NOMO-1 treated with dmso at 0.1 percent for 144 hours (cell line): ENCODE measurements around the gene CDC40.
"Not testable (repeated sequence)": the region's sequence is repeated elsewhere in the genome, so short reads cannot be mapped to it uniquely, and the experiment has no call there.

Experiments
- DNase-seq: peaks from one replicate; lab custom pipeline; 2025; ENCODE audit not compliant: unreplicated experiment; lab: John Stamatoyannopoulos, UW

CDC40 gene

DNA sequence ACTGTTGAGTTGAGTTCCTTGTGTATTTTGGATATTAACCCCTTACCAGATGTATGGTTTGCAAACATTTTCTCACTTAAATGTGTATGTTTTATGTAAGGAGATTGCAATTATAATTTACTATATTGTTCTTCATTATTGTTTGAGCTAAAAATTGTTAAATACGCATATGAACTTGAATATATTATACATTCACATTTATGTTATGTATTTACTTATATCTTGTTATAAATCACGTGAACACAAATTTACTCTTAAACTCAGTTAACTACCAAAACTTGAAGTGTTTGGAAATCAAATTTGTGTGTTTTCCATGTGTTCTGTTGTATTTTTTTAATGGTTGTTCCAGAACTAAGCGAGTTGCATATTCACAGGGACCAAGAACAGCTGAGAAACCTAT, 18.3 kb downstream of the CDC40 start:
- DNase-seq = no peak

DNA sequence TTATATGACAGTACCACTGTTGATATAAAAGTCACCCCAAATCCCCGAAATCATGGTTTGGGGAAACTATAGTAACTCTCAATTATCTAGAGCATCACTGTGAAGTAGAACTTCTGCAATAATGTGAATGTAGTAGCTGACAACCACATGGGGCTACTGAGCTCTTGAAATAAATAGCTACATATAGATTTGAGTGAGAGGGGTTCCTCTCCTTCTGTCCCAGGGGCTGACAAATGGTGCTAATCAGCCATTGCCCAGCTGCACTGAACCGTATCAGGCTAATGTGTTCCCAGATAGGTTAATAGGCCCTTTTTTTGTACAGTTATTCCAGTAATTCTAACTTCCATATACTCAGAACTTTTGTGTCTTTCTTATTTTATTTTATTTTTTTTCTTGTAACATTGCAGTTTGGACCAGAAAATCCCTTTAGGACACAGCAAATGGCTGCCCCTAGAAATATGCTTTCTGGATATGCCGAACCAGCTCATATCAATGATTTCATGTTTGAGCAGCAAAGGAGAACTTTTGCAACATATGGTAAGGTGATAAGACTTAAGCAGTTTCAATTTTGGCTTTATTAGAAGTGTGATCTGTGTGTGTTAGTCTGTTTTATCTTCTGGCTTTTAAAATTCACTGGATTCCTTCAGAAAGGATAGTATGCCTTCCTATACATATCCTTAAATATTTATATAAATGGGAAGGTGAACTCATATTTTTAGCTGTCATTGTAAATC, 21.1 kb downstream of the CDC40 start:
- no peak for DNase-seq

DNA sequence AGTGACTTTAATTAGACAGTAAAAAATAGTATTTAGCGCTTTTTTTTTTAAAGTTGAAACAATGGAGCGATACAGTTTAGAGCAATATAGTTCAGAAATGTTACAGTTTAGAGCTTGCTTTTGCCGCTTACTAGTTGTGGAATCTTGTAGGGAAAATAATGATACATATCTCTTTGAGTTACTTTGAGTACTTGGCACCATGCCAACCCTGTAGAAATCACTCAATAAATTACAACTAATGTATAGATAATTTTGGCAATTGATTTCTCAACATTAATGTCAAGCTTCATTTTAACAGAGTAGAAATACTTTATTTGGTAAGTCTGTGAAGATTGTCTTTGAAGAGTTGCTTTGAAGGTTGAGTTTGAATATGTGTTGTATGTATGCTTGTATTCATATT, 27.4 kb downstream of the CDC40 start:
- DNase-seq = no peak

DNA sequence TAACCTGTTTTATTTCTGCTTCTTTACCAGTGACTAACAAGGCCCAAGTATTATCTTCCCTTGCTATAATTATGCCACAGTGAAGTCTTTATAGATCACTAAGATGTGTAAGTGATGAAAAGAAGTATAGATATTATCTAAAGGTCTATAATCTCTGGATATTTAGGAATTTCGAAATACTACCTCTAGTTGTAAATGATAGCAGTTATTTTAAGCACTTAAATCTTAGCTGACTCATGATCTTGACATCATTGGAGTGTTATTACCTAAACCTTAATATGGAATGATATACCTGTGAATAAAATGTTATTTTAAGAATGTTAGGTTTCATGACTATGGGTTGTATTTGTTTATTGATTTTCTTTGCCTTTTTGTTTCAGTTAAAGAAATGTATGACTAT, 31.5 kb downstream of the CDC40 start:
- no peak for DNase-seq

DNA sequence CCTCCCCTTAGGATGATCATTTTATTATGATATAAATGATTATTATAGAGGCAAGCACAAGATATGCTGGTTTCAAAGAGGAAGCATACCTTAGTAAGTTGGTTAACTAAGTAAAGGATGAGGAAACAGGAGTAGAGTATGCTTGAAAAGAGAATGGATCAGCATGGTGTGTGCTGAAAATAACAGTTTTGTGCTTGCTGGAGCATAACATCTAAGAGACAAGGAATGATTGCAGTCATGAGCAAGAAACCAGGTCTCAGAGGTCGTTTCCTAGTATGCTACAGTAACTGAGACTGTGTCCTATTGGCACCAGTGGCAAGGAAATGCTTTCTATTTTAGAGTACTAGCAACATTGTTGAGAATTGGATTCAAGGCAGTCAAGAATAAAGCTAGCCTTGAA, 34.1 kb downstream of the CDC40 start:
- no peak for DNase-seq

DNA sequence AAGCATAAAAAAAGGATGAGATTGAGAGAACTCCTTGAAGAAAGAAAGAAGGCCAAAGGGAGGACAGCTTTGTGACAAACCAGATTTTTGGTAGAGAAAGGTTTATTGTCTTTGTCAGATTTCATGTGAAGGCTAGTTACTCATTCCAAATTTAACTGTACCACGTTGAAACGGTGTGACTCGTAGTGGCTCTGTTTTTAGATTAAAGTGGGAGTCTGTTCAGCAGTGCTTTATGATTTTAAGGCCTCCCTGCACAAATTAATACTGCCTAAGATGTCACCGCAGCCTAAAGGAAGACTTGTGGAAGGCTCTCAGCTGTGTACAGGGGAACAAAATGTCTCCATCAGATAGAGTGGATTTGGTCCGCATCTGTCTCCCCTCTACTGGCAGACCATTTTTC, 35.9 kb downstream of the CDC40 start:
- DNase-seq = no peak

DNA sequence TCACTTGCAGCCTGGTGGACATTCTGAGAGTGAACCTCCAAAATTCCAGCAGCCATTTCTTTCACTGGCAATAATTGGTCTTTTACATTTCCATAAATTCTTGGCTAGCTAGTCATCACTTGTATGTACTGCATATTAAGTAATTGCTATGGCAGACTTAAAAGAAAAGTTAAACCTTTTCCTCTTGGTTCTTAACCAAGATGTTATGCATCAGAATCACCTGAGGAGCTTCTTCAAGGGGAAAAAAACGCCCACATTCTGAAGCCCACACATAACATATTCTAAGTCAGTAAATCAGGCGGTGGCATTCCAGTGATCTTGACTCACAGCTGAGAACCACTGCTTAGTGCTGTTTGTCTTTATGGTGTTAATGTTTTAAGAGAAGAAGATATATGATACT, 37.0 kb downstream of the CDC40 start:
- no peak for DNase-seq

DNA sequence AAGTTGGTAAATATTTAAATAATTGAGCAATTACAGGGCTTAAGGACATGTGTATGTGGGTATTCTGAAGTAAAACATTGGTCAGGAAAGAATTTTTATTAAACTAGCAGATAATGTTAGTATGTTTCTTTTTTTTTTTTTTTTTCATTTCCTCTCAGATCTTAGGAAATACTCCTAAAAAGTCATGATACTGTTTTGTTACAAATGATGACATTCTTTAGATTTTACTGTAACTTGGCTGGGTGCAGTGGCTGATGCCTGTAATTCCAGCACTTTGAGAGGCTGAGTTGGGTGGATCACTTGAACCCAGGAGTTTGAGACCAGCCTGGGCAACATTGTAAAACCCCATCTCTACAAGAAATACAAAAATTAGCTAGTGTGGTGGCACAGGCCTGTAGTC, 41.5 kb downstream of the CDC40 start:
- no peak for DNase-seq

DNA sequence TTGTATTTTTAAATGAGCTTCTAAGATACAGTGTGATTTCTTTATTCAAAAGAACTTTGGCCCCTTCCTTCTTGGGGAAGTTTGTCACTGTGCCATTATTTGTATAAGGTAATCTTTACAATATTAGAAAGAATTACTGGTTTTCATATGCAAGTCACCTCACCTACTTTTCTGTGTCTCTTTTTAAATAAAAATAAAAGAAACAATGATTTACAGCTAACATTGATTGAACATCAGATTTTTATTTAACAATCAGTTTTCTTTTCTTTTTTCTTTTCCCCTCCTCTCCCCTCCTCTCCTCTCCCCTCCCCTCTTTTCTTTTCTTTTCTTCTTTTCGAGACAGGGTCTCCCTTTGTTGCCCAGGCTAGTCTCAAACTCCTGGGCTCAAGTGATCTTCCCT, 46.0 kb downstream of the CDC40 start:
- DNase-seq = no peak

DNA sequence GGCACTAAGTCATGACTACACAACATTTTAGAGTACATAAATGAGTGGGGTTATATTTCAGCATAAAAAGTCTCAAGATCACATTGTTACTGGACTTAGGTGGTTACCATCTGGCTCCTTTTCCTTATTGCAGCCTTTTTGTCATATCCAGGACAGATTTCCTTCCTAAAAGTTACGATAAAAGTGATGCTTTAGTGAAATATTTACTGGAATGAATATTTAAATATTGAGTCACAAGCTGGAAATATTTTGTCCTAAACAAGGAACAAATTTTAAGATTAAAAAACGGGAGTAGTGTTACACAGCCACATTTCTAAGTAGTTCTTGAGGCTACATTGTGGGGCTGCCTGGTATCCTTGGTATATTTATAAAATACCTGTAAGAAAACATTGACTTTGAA, 52.2 kb downstream of the CDC40 start:
- no peak for DNase-seq

DNA sequence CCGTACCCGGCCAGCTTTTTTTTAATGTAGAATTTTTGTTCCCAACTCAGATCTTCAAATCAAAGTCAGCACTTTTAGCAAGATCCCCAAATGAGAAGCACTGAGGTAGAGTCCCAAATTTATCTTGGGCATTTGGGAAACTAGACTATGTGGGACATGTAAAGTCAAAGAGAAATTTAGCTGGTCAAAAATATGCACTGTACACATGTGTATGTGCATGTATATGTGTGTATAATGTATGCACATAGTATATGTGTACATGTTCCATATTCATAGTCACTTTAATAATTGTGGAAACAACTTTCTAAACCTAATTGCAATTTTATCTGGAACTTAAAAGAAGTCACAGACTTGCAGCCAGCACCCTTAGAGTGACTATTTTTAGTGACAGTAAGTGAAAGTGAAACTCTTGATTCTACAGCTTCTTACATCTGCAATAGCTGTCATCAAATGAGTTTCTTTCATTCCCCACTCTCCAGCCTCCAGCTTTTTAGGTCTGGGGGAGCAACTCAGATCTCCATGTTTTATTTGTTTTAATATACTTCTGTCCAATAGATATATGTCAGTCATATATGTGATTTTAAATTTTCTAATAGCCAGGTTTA, 53.6 kb downstream of the CDC40 start:
- no peak for DNase-seq

DNA sequence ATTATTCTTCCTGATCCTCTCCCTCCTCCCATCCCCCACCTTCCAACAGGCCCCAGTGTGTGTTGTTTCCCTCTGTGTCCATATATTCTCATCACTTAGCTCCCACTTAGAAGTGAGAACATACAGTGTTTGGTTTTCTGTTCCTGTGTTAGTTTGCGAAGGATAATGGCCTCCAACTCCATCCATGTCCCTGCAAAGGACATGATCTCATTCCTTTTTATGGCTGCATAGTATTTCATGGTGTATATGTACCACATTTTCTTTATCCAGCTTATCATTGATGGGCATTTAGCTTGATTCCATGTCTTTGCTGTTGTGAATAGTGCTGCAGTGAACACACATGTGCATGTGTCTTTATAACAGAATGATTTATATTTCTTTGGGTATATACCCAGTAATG, 55.8 kb downstream of the CDC40 start:
- DNase-seq = not testable (repeated sequence)

DNA sequence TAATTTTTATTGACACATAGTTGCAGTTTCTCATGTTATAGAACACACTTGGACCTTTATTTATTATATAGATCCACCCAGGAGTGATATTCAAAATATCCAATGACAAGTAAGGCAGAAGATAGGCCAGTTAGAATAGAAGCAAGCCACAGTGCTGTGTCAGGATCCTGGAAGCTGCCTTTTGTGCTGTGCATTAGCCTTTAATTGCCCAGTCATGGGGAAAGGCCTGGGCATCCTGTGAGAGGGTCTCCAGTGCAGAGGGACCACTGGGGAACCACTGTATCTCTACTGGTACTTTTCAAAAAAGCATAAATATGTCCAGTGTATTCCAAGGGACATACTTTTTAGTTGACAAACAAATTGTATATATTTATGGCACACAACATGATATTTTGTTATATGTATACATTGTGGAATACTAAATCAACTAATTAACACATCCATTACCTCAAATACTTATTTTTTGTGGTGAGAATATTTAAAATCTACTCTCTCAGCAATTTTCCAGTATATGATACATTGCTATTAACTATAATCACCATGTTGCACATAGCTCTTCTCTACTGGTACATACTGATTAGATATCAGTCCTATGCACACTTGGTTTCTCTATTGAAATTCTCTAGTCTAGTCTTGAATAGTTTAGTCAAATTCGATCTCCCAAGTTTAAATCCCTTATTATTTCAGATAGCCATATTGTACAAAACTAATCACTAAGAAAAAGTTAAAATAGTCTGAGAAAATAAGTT, 59.5 kb downstream of the CDC40 start:
- no peak for DNase-seq

DNA sequence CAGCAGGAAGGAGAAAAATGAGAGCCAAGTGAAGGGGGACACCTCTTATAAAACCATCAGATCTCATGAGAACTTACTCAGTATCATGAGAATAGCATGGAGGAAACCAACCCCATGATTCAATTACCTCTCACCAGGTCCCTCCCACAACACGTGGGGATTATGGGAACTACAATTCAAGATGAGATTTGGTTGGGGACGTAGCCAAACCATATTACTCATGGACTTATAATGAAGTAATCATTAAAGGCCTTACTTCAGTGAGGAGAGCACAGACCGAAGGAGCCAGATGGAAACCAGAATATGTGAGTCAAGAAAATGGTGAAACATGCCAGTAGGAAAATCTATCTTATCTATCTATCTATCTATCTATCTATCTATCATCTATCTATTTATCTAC, 64.4 kb downstream of the CDC40 start:
- DNase-seq = not testable (repeated sequence)

DNA sequence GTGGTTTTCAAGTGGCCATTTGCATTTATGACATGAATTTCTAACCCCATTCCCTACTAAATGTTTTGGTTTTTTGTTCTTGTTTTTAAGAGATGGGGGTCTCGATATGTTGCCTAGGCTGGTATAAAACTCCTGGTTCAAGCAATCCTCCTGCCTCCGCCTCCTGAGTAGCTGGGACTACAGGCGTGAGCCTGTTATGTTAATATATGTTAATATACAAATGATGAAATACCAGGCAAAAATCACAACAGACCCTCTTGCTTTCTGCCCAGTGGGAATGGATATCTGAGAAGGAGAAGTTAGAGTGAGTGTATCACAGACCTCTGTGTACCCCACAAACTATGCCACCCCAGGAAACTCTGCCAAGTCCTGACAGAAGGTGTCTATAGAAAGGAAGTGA, 66.2 kb downstream of the CDC40 start:
- DNase-seq = no peak

DNA sequence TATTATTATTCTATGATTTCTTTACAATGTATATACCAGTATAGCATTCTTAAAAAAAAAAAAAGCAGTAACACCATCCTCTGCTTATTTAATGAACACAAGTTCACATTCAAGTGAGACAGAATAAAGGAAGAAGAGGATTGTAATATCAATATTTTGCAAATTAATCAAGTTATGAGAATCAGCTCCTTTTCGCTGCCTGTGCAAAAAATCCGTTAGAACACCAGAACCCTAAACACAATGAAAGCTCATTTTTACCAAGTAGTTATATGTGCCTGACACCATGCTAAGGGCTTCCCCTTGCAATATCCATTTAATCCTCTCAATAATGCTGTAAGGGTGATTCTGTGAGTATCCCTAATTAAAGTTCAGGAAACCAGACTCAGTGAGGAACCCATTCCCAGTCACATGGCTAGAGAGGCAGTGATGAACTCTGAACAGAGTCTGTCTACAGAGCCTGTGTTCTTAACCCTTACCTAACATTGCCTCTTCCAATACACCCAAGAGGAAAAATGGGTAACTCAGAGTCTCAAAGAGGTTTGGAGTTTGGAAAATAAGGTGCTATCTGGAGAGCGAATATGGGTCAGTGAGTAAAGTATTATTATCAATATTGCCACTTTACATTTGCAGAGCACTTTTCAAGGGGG, 66.8 kb downstream of the CDC40 start:
- no peak for DNase-seq

DNA sequence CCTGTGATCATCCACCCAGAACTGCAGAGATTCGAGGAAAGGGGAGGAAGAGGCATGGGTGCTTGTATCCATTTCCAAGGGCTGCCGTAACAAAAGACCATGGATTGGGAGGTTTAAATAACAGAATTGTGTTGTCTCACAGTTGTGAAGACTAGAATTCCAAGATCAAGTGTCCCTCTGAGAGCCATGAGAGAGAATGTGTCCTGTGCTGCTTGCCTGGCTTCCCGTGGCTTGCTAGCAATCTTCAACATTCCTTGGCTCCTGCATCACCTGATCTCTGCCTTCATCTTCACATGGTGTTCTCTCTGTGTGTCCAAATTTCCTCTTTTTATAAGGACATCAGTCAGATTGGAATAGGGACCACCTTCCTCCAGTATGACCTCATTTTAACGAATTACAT, 69.8 kb downstream of the CDC40 start:
- DNase-seq = no peak

DNA sequence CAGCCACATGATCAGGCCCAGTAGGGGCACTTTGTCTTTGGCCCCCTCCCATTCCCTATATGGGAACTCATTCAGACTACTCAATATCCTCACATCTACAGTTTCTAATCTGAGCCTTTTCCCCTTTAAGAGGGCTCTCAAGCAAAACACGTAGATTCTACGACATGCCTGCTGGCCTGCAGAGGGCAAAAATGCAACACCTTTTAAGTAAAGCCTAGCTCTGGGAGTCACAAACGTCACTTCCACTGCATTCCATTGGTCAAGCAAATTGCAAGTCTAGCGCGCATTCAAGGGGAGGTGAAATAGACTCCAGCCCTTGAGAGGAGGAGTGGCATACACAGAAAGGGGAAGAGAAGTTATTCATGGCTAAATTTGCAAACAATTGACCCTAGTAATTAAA, 70.6 kb downstream of the CDC40 start:
- DNase-seq = no peak

DNA sequence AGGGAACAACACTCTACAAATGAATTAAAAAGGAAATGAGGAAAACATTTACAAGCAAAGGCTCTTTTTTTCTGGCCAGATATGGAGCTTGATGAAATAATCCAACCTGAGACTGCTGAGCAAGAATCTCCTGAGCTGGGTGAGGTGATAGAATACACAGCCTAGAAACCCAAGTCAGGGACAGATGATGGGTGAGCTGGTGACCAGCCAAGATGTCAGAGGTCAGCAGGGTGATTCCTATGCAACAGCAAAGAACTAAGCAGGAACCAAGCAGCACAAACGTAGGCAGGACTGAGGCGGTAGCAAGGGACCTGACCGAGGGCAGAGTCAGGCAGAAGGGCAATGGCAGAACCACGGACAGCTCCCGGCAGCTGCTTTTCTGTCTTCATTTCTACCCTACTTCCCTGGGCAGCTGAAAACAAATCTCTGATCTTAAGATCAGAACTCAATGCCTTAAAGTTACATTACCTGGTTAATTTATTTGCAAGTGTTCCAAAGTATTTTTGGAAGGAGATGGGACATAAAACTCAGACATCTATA, 75.1 kb downstream of the CDC40 start:
- DNase-seq = no peak

DNA sequence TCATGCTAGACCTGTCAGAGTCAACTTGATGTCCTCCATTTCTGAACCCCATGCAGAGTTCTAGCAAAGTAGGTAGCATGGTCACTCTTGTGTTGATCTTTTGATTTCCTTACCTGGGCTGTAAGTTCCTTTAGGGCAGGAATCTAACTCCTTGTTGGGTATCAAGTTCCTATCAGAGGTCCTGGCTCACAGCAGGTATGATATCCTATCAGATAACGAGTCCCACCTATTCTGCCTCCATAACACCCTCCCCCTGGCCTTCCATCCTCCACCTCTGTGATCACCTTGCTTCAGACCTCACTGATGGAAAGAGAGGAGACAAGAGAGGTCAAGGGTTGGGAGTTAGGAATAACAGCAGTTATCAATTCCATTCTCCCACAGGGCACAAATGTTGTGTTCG, 76.1 kb downstream of the CDC40 start:
- no peak for DNase-seq

DNA sequence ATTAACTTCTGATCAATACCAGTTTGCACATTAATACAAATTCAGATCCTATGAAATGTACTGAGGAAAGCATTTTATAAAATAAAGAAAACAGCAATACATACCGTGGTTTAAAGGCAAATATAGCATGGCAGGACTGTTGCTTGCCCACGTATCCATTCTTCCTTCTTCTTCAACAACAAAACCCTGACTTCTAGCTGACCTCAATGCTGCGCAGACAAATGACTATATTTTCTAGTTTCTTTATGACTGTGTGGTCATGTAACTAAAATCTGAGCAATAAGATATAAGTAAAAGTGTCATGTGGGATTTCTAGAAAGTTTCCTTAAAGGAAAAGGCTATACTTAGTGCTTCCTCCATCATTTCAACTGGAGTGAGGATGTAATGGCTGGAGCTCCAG, 85.0 kb downstream of the CDC40 start:
- DNase-seq = no peak

DNA sequence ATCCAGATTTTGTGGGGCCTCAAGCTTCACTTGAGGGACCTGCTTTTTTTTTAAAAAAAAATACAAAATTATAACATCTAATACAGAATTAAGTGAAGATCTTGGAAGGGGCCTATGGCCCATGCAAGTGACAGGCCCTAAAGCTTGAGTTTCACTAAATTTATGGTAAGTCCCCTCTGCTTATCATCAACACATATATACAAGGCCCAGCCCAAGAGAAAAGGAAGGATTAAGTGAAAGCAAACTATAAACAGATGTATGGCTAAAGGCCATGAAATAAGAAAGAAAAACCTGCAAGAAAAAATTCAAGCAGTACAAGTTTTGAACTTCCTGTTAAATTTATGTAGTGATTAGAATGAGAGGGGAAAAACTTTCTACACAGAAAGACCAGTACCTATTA, 86.8 kb downstream of the CDC40 start:
- DNase-seq = no peak
